Parathyroid adenoma (tissue), 2 donors: Measurements from ENCODE around the gene KIAA0753.

Experiments
- H2AFZ ChIP-seq: fragments of 300-600 bp; sonication (generic); one replicate; pipeline ENCODE4 v1.7.0; 2017; ENCODE audit warnings: antibody characterized with exemption, mild to moderate bottlenecking
- H3K27ac ChIP-seq: fragments of 300-600 bp; sonication (generic); one replicate; pipeline ENCODE4 v1.7.0; 2017
- H3K27me3 ChIP-seq: fragments of 300-600 bp; sonication (generic); one replicate; pipeline ENCODE4 v1.7.0; 2017; ENCODE audit warnings: low read length; ENCODE audit not compliant: control insufficient read depth, insufficient read depth
- H3K36me3 ChIP-seq: fragments of 300-600 bp; sonication (generic); one replicate; pipeline ENCODE4 v1.7.0; 2017; ENCODE audit warnings: low read length; ENCODE audit not compliant: control insufficient read depth, insufficient read depth
- H3K4me1 ChIP-seq: fragments of 300-600 bp; sonication (generic); one replicate; pipeline ENCODE4 v1.7.0; 2017; ENCODE audit warnings: control low read depth
- H3K4me2 ChIP-seq: fragments of 300-600 bp; sonication (generic); one replicate; pipeline ENCODE4 v1.7.0; 2017; ENCODE audit warnings: low read length
- H3K4me3 ChIP-seq: fragments of 300-600 bp; sonication (generic); one replicate; pipeline ENCODE4 v1.7.0; 2017; ENCODE audit warnings: low read depth, low read length
- H3K79me2 ChIP-seq: fragments of 300-600 bp; sonication (generic); one replicate; pipeline ENCODE4 v1.7.0; 2017; ENCODE audit warnings: control low read depth
- H3K9ac ChIP-seq: fragments of 300-600 bp; sonication (generic); one replicate; pipeline ENCODE4 v1.7.0; 2017; ENCODE audit warnings: mild to moderate bottlenecking
- H3K9me3 ChIP-seq: fragments of 300-600 bp; sonication (generic); one replicate; pipeline ENCODE4 v1.7.0; 2017; ENCODE audit warnings: low read length; ENCODE audit not compliant: control insufficient read depth
- TF ChIP-seq, protein P1 (sequence below): fragments of 300-600 bp; sonication (generic); IDR thresholded peaks from one replicate; pipeline ENCODE4 v1.7.0; 2017; ENCODE audit warnings: antibody characterized with exemption, mild to moderate bottlenecking
- donor health status: primary hyperparathyroidism.

Gene KIAA0753

GRCh38 chr17:6551356-6551755 lies 89.2 kb downstream of the KIAA0753 start:
- H3K4me2 ChIP-seq = no peak overlapping the region
- no peak overlapping the region for H2AFZ ChIP-seq
- H3K27me3 ChIP-seq = no peaks in the 10 kb centered on the region
- H3K9me3 ChIP-seq = no peaks in the 10 kb centered on the region
- H3K9ac ChIP-seq = no peak overlapping the region
- H3K79me2 ChIP-seq = no peaks in the 10 kb centered on the region
- TF ChIP-seq, protein P1, sequence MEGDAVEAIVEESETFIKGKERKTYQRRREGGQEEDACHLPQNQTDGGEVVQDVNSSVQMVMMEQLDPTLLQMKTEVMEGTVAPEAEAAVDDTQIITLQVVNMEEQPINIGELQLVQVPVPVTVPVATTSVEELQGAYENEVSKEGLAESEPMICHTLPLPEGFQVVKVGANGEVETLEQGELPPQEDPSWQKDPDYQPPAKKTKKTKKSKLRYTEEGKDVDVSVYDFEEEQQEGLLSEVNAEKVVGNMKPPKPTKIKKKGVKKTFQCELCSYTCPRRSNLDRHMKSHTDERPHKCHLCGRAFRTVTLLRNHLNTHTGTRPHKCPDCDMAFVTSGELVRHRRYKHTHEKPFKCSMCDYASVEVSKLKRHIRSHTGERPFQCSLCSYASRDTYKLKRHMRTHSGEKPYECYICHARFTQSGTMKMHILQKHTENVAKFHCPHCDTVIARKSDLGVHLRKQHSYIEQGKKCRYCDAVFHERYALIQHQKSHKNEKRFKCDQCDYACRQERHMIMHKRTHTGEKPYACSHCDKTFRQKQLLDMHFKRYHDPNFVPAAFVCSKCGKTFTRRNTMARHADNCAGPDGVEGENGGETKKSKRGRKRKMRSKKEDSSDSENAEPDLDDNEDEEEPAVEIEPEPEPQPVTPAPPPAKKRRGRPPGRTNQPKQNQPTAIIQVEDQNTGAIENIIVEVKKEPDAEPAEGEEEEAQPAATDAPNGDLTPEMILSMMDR = no peak
- no peak overlapping the region for H3K4me3 ChIP-seq
- no peaks in the 10 kb centered on the region for H3K36me3 ChIP-seq
- H3K27ac ChIP-seq = no peak overlapping the region
- H3K4me1 ChIP-seq = no peaks in the 10 kb centered on the region

DNA sequence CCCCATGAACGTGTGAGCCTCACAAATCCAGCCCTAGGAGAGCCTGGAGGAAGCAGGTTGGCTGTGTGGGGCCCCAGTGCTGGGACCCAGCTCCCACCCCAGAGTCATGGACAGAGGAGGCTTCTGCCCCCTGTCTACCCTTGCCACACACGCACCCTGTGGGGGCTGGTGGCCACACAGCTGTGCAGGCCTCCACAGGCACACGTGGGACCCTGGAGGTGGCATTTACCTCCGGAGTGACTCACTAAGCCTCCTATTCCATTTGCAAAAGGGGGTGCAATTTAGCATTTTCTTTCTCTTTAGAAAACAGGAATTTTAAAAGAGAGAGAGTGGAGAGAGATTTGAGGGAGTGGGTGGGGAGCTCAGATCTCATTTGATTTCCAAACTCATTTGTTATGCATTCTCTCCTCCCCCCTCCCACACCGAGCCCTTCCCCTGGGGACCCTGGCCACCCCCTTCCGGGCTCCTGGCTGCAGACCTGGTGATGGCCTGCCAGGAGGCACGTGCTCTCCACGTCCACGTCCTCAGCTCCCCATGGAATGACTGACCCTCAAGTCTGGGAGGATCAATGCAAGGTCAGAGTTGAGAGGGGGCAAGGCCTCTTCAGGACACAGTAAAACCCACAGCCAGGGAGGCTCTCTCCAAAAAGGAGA lies 91.0 kb downstream of the KIAA0753 start:
- Histone ChIP-seq H3K9me3 (no peaks in the 10 kb centered on the region), H3K79me2 (no peaks in the 10 kb centered on the region), H3K4me3 (no peak overlapping the region), H2AFZ (no peak overlapping the region), H3K27ac (no peak overlapping the region), H3K4me2 (no peak overlapping the region), H3K27me3 (no peaks in the 10 kb centered on the region), H3K4me1 (no peaks in the 10 kb centered on the region), H3K9ac (no peak overlapping the region), H3K36me3 (no peaks in the 10 kb centered on the region)
- TF ChIP-seq, protein P1 = no peak

- no peaks in the 10 kb centered on the region for H3K79me2 ChIP-seq
- no peak overlapping the region for H3K4me2 ChIP-seq
- no peaks in the 10 kb centered on the region for H3K27me3 ChIP-seq
- H3K4me1 ChIP-seq = no peaks in the 10 kb centered on the region
- no peak overlapping the region for H3K27ac ChIP-seq
- no peak overlapping the region for H3K4me3 ChIP-seq
- TF ChIP-seq, protein P1 = no peak
- no peaks in the 10 kb centered on the region for H3K9me3 ChIP-seq
- no peak overlapping the region for H3K9ac ChIP-seq
- no peaks in the 10 kb centered on the region for H3K36me3 ChIP-seq
- no peak overlapping the region for H2AFZ ChIP-seq
These were observed 91.8 kb downstream of the KIAA0753 start for GRCh38 chr17:6548578-6549330.

- no peak overlapping the region for H3K4me3 ChIP-seq
- H3K27ac ChIP-seq = no peak overlapping the region
- TF ChIP-seq, protein P1 = no peak
These were observed 92.5 kb downstream of the KIAA0753 start for GRCh38 chr17:6548034-6548433.

More at GRCh38 chr17:6548034-6548433, 92.5 kb downstream of the KIAA0753 start:
- no peaks in the 10 kb centered on the region for H3K9me3 ChIP-seq
- no peaks in the 10 kb centered on the region for H3K4me1 ChIP-seq
- no peak overlapping the region for H2AFZ ChIP-seq
- H3K4me2 ChIP-seq = no peak overlapping the region
- no peaks in the 10 kb centered on the region for H3K36me3 ChIP-seq
- H3K79me2 ChIP-seq = no peaks in the 10 kb centered on the region
- H3K27me3 ChIP-seq = no peaks in the 10 kb centered on the region
- H3K9ac ChIP-seq = no peak overlapping the region
